ENCODE results near the gene LSM3.
A peak's percentile ranks its signal among the peaks of the same experiment; 100 is the strongest.

Gene LSM3

DNA sequence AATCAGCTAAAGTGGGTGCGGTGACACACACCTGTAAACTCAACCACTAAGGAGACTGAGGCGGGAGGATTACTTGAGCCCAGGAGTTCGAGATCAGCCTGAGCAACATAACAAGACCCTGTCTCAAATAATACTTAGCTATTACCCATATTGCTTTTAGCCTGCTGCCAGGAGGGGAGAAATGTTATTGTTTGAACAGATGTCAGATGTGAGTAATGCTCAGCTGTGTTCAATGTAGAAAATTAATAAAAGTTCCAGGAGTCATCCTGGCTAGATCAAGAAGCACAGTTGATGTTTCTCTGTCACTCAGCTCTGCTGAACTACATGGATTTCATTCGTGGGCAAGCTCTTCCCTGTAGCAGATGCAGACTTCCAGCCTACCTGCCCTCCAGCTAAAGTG, 22.2 kb downstream of the LSM3 start:
- no peak for DNase-seq (ENCODE audit: low spot score)

DNA sequence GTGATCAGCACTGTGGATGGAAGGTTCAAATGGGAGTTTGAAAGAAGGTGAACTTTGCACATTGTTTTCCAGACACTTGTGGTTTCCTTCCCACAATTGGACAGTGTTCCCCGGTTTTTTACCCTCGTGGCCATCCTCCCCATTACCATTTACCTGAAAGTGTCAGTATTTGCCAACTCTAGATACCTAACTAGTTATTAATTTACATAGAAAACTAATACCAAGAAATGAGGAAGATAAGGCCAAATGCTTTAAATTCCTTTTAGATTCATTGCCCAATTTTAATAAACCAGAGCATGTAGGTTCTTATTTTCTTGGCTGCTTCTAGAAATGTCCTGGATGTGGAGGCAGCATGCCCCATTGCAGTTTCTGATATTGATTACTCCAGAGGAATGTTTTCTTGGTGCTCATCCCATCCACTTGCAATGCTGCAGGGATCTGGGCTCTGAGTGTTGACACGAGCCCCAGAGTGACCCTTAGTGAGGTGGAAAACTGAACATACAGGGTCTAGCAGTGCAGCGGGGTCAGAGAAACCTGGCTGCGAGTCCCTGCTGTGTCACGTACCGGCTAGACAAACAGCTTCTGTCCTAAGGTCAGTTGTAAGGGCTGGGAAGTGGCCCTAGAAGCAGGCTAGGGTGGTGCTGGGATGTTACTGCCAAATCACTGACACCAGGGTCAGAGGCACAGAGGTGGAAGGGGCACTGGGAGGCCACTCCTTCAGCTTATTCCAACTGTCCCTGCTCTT, 23.5 kb downstream of the LSM3 start:
- peak; percentile 41 for DNase-seq (ENCODE audit: low spot score)

DNA sequence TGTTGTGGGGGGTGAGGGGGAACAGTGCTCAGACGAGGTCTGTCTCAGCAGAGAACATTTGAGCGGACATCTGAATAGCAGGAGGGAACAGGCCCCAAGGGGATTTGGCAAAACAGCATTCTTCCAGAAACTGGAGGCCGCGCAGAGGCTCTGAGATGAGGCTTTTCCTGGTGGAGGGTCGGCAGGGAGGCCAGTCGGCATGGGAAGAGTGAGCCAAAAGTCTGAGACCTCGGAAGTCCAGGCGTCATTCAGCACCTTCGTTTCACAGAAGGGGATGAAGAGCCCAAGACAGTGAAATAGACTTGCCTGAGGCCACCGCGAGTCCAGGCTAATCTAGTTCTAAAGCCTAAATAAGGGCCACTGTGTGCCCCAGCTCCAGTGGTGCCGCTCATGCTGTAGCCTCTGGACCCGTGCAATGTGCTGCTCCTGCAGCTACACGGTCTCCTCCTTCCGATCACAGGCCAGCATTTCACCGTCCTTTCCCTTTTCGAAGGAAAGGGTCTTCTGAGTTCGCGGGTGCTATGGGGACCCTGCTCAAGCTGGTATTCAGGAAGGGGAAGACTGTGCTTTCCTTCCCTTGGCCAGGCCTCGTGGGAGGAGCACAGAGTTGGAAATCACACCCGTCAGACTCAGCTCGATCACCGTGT, 24.4 kb downstream of the LSM3 start:
- no peak for DNase-seq (ENCODE audit: low spot score)

DNA sequence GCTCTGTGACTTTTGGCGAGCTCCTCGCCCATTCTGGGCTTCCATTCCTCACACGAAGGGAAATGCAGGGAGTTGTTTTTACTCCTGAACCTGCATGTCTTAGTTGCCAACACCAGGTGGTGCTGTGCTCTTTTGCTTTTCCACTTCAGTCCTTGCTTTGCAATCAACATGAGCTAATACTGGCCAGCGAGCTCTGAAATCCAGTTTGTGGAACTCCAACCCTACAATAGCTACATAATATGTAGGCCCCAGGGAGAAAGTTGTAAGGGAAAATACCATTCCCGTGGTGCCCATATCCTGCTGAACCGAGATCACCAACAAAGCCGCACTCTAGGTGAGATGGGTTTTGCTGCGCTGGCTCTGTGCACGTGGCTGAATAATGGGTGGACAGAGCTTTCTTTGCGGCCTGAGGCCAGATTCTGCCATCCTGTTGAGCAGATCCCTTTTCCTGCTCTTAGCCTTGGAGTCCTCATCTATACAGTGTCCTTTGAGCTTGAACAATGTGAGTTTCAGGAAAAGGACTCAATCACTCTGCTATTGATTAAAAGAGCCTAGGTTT, 25.0 kb downstream of the LSM3 start:
- peak; percentile 80 for DNase-seq (ENCODE audit: low spot score)

DNA sequence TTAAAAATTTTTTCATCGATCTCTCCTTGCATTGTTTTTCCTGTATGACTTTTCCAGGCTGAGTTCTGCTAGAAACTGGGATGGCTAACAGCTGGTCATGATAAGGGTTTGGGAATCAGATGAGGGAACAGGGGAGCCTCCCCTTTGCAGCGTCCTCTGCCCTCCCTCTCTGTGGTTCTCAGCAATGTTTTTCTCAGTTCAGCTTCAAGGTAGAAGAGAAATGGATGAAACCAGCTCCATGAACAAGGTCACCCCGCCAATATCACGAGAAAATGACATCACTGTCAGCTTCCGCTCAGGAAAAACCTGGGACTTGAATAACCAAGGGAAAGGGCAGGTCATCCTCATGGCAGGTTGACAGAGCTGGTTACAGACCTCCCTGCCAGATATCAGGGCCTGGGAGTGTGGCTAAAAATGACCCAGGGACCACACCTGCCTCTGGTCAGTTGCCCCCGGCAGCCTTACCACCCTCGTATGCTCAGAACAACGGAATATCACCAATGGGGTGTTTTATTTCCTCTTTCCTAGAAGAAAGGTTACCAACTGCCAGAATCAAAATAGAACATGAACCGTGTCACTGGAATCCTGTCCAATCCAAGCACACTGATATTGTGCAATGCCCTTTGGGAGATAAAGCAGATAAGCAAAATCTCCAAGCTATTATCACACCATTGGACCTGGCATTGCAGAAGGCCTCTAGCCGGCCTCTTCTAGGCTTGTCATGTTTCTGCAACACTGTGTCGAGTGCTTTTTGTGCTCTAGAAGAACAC, 26.1 kb downstream of the LSM3 start:
- peak; percentile 18 for DNase-seq (ENCODE audit: low spot score)

DNA sequence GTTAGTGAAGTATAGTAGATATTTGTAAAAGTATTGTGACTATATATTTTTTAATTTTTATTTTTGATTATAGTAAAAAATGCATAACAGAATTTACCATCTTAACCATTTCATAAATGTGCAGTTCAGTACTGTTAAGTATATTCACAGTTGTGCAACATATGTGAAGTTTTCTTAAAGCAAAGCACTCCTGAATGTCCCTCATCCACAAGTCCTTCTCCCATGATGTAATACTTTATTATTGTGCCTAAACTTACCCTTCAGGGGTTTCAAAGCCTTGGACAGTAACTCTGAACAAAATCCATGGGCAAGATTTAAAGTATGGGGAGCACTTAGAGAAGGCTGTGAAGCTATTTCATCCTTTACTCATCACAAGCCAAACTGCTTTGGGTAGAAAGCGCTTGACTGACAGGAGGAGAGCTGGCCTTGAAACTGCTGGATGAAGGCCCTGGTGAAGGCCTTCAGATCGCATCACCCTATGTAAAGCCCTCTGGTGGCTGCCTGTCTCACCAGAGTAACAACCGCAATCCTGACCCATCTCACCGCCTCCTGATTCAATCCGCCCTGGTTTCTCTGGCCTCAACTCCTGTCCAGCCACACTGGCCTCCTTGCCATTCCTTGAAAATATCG, 28.0 kb downstream of the LSM3 start:
- no peak for DNase-seq (ENCODE audit: low spot score)

DNA sequence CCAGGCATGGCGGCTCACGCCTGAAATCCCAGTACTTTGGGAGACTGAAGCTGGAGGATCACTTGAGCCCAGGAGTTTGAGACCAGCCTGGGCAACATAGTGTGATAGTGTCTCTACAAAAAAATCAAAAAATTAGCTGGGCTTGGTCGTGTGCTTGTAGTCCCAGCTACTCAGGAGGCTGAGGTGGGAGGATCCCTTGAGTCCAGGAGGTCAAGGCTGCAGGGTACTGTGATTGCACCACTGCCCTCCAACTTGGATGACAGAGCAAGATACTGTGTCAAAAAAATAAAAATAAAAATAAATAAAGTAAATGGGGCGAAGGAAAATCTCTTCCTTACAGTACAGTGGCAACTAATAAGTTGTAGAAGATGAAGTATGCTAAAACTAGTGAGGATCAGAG, 29.6 kb downstream of the LSM3 start:
- no peak for DNase-seq (ENCODE audit: low spot score)

DNA sequence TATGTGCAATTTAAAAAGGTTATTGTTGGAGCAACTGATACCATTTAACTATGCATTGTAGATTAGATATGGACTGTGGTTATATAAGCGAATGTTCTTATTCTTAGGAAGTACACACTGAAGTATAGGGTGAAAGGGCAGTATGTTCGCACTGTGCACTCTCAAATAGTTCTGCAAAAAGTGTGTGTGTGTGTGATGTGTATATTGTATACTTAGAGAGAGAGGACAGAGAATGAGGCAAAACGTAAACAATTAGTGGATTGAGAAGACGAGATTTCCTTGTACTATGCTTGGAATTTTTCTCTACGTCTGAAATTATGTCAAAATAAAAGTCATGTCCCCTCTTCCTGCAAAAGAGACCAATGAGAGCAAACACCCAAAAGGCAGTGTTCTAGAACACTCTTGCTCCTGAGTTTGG, 30.4 kb downstream of the LSM3 start:
- no peak for DNase-seq (ENCODE audit: low spot score)

DNA sequence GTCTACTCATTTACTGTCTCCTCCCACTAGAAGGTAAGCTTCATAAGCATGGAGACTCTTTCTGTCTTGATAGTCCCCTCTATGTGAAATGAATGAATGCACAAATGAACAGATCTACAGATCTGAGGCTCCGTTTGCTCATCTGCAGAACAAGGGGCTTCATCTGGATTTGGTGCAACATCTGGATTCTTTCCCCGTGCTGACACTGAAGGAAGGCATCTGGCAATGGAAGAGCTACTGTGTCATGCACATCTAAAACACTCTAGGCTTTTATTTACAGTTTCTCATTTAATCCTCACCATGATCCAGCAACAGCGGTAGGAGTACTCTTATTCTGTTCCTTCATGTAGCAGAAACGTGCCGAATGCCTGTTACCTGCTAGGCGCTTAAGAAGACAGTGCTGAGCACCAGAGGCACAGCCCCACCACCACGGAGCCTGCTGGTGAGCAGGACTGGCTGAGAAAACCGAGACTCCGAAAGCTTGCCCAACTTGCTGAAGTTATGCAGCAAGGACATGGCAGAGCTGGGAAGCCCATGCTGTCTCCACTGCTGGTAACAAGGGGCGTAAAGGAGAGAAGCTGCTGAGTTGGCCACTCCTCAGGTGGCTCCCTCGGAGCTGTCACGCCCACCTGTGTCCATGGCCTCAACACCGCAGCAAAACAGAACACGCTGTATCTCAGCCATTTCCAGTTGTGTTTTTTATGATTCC, 31.1 kb downstream of the LSM3 start:
- no peak for DNase-seq (ENCODE audit: low spot score)

DNA sequence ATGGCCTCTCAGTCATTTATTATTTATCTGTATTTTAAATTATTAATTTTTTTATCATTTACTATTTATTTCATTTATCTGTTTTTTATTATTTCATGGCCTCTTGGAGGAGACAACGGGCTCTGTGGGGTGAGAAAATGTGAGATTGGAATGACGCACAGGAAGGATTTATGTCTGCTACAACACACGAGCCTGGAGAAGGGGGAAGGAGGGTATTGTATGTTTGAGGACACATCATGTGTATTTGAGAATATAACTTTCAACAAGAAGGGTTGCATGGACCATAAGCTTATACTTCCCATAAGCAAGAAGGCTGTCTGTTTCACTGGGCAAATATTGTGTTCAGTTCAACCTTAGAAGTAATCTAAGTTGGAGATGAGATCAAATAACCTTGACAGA, 31.7 kb downstream of the LSM3 start:
- no peak for DNase-seq (ENCODE audit: low spot score)

DNA sequence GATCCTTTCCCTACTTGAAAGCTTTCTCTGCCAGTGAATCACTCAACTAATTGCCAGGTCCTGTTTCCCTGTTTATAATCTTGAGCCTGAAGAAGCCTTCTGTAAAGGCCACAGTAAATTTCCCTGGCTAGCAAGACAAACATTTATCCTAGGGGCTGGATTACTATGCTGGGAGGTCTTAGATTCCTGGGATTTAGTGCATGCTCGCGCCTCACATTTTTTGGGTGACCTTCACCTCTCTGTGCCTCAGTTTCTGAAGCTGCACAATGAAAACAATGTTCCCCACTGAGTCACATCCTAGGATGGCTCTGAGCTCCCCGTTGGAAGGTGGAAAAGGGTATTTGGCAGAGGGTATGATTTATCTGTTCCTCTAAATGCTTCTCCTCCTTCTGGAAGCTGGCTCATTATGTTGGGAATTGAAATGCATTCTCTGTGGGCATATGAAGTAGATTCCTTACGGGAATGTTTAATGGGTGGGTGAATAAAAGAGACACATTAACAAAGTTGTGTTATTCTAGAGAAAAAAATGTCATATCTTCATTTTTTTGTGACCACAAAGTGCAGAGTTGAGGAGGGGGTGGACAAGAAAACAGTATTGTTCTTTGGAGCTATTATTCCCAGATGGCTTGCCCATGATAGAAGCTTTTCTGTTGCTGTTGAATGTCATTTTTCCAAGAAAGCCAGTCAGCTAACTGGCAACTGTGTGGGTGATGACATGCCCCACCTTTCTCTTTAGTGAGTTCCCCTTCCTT, 32.4 kb downstream of the LSM3 start:
- DNase-seq (ENCODE audit: low spot score) = no peak

DNA sequence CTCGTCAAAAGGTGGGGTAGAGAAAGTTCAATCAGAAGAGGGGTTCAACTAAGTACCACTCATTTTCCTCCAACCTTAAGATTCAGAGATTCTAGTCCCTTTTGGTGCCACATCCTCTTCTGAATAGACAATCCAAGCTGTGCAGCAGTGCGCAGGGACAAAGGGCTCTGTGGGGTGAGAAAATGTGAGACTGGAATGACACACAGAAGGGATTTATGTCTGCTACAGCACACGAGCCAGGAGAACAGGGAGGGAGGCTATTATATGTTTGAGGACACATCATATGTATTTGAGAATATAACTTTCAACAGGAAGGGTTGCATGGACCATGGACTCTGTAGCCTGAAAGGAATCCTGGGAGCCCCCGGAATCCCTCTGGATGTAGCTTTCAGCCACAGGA, 33.0 kb downstream of the LSM3 start:
- no peak for DNase-seq (ENCODE audit: low spot score)

DNA sequence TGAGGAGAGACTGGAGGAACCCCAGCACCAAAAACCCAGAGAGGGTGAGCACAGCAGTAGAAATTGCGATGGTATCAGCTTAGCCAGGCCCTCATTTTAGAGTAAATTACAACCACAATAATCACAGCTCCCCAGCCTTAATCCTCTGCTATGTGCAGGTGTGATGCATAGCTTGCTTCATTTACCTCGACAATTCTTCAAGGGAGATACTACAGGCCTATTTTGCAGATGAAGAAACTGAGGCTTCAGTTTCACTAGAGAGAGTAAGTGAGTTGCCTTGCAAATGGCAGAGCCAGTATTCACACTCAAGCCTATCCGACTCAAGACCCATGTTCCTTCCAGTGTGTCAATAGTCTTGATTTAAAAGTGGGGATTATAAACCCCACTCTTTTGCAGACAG, 33.4 kb downstream of the LSM3 start:
- no peak for DNase-seq (ENCODE audit: low spot score)

DNA sequence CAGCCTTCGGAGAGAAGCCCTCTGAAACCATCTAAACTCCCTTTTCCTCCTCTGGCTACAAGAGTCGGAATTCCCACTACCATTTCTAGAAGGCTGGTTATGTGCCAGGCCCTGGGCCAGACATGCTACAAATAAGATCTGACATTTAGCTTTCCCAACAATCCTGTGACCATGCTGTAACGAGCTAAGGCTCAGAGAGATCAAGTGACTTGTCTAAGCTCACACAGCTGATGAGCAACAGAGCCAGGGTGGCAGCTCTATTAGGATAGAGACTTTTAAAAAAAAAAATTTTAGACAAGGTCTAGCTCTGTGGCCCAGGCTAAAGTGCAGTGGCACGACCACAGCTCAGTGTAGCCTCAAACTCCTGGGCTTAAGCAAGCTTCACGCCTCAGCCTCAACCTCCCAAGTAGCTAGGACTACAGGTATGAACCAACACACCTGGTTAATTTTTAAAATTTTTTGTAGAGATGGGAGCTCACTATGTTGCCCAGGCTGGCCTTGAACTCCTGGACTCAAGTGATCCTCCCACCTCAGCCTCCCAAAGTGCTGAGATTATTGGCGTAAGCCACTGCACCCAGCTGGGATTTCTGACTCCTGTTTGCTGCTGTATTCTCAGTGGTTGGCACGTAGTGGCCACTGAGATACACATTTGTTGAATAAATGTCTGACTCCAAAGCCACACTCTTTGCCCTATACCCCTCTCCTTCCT, 34.6 kb downstream of the LSM3 start:
- no peak for DNase-seq (ENCODE audit: low spot score)

DNA sequence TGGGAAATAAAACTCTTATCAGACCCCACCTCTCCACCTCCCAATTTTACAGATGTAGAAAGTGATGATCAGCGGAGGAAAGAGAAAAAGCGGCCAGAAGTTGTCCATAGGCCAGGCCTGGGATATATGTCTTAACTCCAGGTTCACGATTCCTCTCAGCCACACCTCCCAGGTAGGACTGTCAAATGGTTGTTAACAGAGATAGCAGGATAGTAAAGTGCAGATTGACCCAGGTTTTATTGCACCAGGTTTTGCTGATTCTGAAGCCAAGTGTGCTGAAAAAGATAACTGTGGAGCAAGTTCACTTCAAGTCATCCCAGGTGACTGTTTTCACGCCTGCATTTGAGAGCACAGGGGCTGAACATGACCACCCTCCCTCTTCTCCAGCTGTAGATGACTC, 36.1 kb downstream of the LSM3 start:
- no peak for DNase-seq (ENCODE audit: low spot score)

DNA sequence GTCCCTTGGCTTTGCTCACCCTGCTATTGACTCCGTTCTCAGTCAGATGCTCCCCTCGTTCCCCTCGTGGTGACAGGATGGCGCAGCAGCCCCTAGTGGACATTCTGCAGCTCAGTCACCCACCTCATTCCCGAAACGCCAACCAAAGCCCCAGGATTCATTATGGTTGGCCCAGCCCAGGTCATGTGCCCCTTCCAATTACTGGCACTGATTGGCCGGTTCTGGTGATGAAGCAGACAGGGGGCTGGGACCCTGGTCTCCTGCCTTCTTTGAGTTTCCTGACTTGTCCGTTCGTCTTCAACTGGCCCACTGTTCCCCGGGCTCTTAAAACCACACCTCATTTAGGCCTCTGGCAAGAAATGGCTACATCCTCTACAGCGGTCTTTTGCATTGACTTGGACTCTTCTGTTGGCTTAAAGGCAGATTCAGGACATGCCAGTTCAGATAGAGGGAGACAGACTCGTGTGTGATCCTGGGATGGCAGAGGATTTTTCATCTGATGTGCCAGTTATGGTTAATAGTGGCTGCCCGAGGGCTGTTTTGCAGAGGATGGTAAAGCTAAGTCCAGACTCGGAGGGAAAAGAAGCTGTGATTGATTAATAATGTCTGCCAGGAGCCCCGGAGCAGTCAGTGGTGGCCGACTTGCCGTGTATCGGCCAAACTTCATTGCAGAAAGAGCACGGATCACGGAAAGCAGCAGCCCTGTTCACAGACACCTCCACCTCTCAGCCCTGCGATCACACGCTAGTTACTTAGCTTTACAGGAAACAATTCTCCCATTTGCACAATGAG, 37.8 kb downstream of the LSM3 start:
- peak; percentile 91 for DNase-seq (ENCODE audit: low spot score)

DNA sequence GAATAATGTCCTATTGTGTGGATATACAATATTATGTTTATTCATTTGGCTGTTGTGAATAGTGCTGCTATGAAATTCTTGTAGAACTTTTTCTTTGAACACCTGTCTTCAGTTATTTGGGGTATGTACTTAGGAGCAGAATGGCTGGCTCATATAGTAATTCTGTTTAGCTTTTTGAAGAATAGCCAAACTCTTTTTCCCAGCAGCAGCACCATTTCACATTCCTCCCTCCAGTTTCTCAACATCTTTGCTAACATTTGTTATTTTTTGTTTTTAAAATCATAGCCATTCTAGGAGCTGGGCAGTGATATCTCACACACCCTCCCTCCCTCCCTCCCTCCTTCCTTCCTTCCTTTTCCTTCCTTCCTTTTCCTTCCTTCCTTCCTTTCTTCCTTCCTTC, 39.7 kb downstream of the LSM3 start:
- DNase-seq (ENCODE audit: low spot score) = no peak

DNA sequence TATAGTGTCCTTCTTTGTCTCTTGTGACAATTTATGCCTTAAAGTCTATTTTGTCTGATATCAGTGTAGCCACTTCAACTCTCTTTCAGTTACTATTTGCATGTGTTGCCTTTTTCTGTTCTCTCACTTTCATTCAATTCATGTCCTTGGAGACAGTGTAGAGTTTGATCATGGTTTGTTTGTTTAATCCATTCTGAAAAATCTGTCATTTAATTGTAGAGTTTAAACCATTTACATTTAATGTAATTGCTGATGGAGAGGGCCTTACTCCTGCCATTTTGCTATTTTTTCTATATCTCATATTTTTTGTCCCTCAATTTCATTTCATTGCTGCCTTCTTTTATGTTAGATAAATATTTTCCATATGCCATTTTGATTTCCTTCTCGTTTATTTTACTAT, 42.3 kb downstream of the LSM3 start:
- no peak for DNase-seq (ENCODE audit: low spot score)

DNA sequence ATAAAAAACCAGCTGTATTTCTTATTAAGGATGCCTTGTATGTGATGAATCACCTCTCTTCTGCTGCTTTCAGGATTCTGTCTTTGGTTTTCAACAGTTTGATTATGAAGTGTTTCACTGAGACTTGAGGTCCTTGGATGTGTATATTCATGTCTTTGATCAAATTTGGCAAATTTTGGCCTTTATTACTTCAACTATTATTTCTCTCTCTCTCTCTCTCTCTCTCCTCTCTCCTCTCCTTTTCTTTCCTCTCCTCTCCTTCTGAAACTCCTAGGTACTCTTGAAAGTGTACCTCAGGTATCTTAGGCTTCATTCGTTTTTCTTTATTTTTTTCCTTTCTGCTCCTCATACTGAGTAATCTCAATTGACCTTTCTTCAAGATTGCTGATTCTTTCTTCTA, 43.3 kb downstream of the LSM3 start:
- DNase-seq (ENCODE audit: low spot score) = no peak

DNA sequence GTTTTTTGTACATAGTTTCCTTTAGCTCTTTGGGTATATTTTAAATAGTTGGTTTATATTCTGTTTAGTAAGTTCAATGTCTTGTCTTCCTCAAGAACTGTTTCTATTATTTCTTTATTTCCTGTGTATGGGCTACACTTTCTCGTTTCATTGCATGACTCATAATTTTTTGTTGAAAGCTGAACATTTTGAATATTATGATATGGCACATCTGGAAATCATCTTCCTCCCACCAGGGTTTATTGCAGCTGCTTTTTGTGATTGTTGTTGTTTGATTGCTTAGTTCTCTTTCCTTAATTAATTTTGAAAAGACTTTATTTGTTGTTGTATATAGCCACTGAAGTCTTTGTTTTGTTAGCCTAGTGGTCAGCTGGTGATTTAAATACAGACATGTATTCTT, 43.8 kb downstream of the LSM3 start:
- no peak for DNase-seq (ENCODE audit: low spot score)

Measured in HuH-7 (cell line).